K562 (cell line): ENCODE data around the gene NT5DC1. TPM values are rescaled to one million over a fixed set of nuclear protein-coding genes. Genes with fewer than 3 reads are reported as not detected.

Source experiments
- ATF1 ChIP-seq, 2 experiments: fragments of 450-650 bp in 1 of 2; IDR thresholded peaks; 2 replicates each; pipeline ENCODE4 v1.6.1; 2016; ENCODE audit warnings: missing compliant biosample characterization in 1 of 2, missing genetic modification characterization in 1 of 2
- GTF2A2 ChIP-seq: IDR thresholded peaks from 2 replicates; pipeline ENCODE4 v1.6.1; 2016; ENCODE audit warnings: mild to moderate bottlenecking, missing genetic modification characterization, missing compliant biosample characterization
- ILF3 ChIP-seq: fragments of 450-650 bp; IDR thresholded peaks from 2 replicates; pipeline ENCODE4 v1.6.1; 2018; ENCODE audit warnings: antibody characterized with exemption, mild to moderate bottlenecking, moderate library complexity, borderline replicate concordance
- KAT2B ChIP-seq: IDR thresholded peaks from one replicate; pipeline ENCODE4 v1.6.1; 2012; ENCODE audit warnings: low read depth, mild to moderate bottlenecking, control low read depth, inconsistent platforms, low read length, moderate library complexity
- NCOA2 ChIP-seq, 2 experiments: fragments of 450-650 bp; IDR thresholded peaks; 2 replicates each; pipeline ENCODE4 v1.6.1; 2018; ENCODE audit warnings: mild to moderate bottlenecking in 2 of 2, moderate library complexity in 1 of 2; ENCODE audit not compliant: partially characterized antibody in 2 of 2
- NRF1 ChIP-seq, 2 experiments: fragments of 450-650 bp; IDR thresholded peaks in 1 of 2; conservative IDR thresholded peaks in 1 of 2; 2 replicates each; pipeline ENCODE4 v1.6.1; 2014; ENCODE audit warnings: mild to moderate bottlenecking in 2 of 2
- POLR2H ChIP-seq: IDR thresholded peaks from 2 replicates; pipeline ENCODE4 v1.6.1; 2016; ENCODE audit warnings: missing genetic modification characterization, low read depth, mild to moderate bottlenecking, control low read depth, missing compliant biosample characterization, moderate library complexity
- SAFB2 ChIP-seq: fragments of 200-400 bp; formaldehyde crosslinking; IDR thresholded peaks from 2 replicates; pipeline ENCODE4 v1.6.1; 2018; ENCODE audit warnings: borderline replicate concordance, low read length, low read depth, moderate library complexity; ENCODE audit not compliant: severe bottlenecking
- SIRT6 ChIP-seq: IDR thresholded peaks from one replicate; pipeline ENCODE4 v1.6.1; 2012; ENCODE audit warnings: low read depth, mild to moderate bottlenecking, control low read depth, inconsistent platforms, low read length, moderate library complexity
- TAF15 ChIP-seq: fragments of 200-400 bp; formaldehyde crosslinking; IDR thresholded peaks from 2 replicates; pipeline ENCODE4 v1.6.1; 2017; ENCODE audit warnings: mild to moderate bottlenecking, low read depth, low read length, moderate library complexity
- ZBTB17 ChIP-seq: fragments of 450-650 bp; formaldehyde crosslinking; IDR thresholded peaks from 2 replicates; pipeline ENCODE4 v1.4.0; 2020; ENCODE audit warnings: mild to moderate bottlenecking
- ZMIZ1 ChIP-seq, 2 experiments: fragments of 150-350 bp in 1 of 2; IDR thresholded peaks; 2 replicates each; pipeline ENCODE4 v1.6.1; 2012 to 2016; ENCODE audit warnings: low read depth in 2 of 2, low read length in 2 of 2, mild to moderate bottlenecking in 1 of 2, moderate library complexity in 1 of 2
- ZNF134 ChIP-seq: fragments of 250-450 bp; sonication (Bioruptor Pico); conservative IDR thresholded peaks from 2 replicates; pipeline ENCODE4 v1.4.0; 2020
- ZNF184 ChIP-seq: sonication (generic); formaldehyde crosslinking; IDR thresholded peaks from 2 replicates; pipeline ENCODE4 v1.5.0; 2020; ENCODE audit warnings: missing genetic modification reagents
- ZNF407 ChIP-seq: fragments of 450-650 bp; IDR thresholded peaks from 2 replicates; pipeline ENCODE4 v1.6.1; 2016; ENCODE audit warnings: low read depth
- ZZZ3 ChIP-seq: fragments of 450-650 bp; IDR thresholded peaks from 2 replicates; pipeline ENCODE4 v1.6.1; 2016; ENCODE audit warnings: antibody characterized with exemption, mild to moderate bottlenecking, moderate library complexity
- polyA plus RNA-seq, 8 experiments: library from polyadenylated mRNA; depleted of rRNA in 4 of 8; stranded (reverse) in 5 of 8; unstranded in 3 of 8; fragments of >200 nt; fragmentation: Nextera tagmentation in 2 of 8; fragmentation: Illumina TruSeq in 1 of 8; extraction: Ambion mirVana in 2 of 8; extraction: Trizol in 1 of 8; gene quantifications; 2 replicates each; pipeline versions ENCODE4 v1.2.1 to v1.2.3, GENCODE V29; 2011 to 2014; ENCODE audit warnings: inconsistent platforms in 1 of 8, missing spikeins in 1 of 8
- total RNA-seq, 7 experiments: library from RNA; depleted of rRNA in 6 of 7; stranded (reverse); fragments of >200 nt in 6 of 7; fragmentation: Illumina TruSeq in 2 of 7; extraction: Trizol in 2 of 7; gene quantifications; 2 replicates each; pipeline versions ENCODE4 v1.2.1 to v1.2.3, GENCODE V29; 2011 to 2021; ENCODE audit warnings: low replicate concordance in 1 of 7

Gene NT5DC1
- total and polyA plus RNA-seq, 9 of the 15 experiments (the other 6 are each of a cell fraction or from before 2014, with no cell fraction given): 4.9 to 28.5 (median 16.3) TPM

GRCh38 chr6:116254297-116255056 lies 153.8 kb downstream of the NT5DC1 start (continued):
- TF ChIP-seq ZNF407: no peak
- no peak for TF ChIP-seq TAF15
- TF ChIP-seq SAFB2: no peak
- TF ChIP-seq POLR2H (tag): peak; percentile 87
- TF ChIP-seq GTF2A2 (tag): no peak
- no peak for TF ChIP-seq ZMIZ1 (IDR thresholded peaks at IDR 0.05; ENCODE audit: low read depth in 2 of 2, low read length in 2 of 2)
- no peak for TF ChIP-seq KAT2B
- no peak for TF ChIP-seq NCOA2 (IDR thresholded peaks at IDR 0.05; ENCODE audit: partially characterized antibody in 2 of 2)
- no peak for TF ChIP-seq ZNF184 (CRISPR knock-in tag)
- TF ChIP-seq NRF1 (conservative IDR thresholded peaks at IDR 0.05 in 1 of 2, IDR thresholded peaks at IDR 0.05 in 1 of 2): peak; percentile 3 to 43; a peak in 3 of 4 replicates
- no peak for TF ChIP-seq ZNF134 (CRISPR knock-in tag)
- TF ChIP-seq ZBTB17: no peak
- no peak for TF ChIP-seq ILF3
- no peak for TF ChIP-seq ATF1 (CRISPR knock-in tag; IDR thresholded peaks at IDR 0.05)
- TF ChIP-seq ATF1 (tag; IDR thresholded peaks at IDR 0.05): peak; percentile 84
- TF ChIP-seq SIRT6: no peak
- TF ChIP-seq ZZZ3: no peak
